HT1080 (cell line): Measurements from ENCODE around the gene ZNF749. TPM values are rescaled to one million over a fixed set of nuclear protein-coding genes. Genes with fewer than 3 reads are reported as not detected.

Source experiments
- DNase-seq: peaks from one replicate; pipeline ENCODE4 v3.0.0-alpha.2; 2015; ENCODE audit warnings: low read depth
- polyA plus RNA-seq, 2 experiments: library from polyadenylated mRNA; depleted of rRNA; stranded (reverse); fragments of >200 nt; gene quantifications; 2 replicates each; pipeline ENCODE4 v1.2.3, GENCODE V29; 2015
- total RNA-seq: library from RNA; depleted of rRNA; stranded (reverse); fragments of >200 nt; shearing (Covaris generic); gene quantifications from 2 replicates; pipeline ENCODE4 v1.2.3, GENCODE V29; 2014; rRNA removed

ZNF749 gene
- 16.0 and 17.7 TPM in 2 replicates for total RNA-seq
- 7.4 and 10.7 TPM in 2 replicates for polyA plus RNA-seq (2015; cell fraction: cytosol; rRNA removed)
- polyA plus RNA-seq (2015; cell fraction: nucleus; rRNA removed), result 7.5 and 8.6 TPM in 2 replicates

DNA sequence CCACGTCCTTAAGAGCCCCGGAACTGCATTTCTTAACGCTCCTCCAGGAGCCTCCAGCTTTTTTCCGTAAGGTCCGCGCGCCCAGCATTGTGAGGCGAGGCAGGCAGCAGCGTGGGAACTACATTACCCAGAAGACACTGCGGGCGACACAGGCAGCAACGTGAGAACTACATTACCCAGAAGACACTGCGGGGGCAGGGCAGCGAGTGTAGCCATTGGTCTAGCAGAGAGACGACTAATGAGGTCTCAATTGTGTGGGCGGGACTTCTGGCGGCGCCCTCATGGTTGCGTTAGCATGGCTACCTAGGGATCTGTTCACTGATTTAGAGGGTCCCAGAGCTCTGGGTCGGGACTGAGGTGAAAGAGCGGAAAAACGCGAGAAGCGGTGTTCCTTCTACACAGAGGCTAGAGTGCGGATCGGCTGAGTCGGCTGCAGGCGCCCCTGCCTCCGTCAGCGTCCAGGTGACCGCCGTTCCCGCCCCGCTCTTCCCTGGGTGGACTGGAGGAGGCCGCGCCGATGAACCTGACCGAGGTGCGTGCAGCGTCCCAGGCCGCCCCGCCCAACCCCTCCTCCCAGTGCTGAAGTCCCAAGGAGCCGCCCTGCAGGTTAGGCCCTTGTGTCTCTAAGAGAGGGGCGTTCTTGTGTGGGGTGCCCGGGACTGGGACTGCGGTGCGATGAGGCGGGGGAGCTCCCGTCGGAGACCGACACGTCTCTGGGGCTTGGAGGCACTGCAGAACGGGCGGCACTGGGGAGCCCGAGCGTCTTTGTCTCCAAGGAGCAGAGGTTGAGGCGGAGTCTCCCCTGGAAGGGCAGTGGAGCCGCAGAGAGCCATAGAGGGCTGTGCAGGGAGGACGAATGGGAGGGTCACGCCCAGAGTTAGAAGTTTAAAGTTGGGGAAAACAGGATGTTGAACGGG lies at the start of gene ZNF749:
ZNF749 (plus strand) TSS at position 264 of the 917 bp plus-strand sequence; CDS start at position 518, 254 bp downstream.
- DNase-seq, result peak; percentile 96

- no peak for DNase-seq
These were observed 45.9 kb upstream of the ZNF749 start for GRCh38 chr19:57389194-57389729.

DNA sequence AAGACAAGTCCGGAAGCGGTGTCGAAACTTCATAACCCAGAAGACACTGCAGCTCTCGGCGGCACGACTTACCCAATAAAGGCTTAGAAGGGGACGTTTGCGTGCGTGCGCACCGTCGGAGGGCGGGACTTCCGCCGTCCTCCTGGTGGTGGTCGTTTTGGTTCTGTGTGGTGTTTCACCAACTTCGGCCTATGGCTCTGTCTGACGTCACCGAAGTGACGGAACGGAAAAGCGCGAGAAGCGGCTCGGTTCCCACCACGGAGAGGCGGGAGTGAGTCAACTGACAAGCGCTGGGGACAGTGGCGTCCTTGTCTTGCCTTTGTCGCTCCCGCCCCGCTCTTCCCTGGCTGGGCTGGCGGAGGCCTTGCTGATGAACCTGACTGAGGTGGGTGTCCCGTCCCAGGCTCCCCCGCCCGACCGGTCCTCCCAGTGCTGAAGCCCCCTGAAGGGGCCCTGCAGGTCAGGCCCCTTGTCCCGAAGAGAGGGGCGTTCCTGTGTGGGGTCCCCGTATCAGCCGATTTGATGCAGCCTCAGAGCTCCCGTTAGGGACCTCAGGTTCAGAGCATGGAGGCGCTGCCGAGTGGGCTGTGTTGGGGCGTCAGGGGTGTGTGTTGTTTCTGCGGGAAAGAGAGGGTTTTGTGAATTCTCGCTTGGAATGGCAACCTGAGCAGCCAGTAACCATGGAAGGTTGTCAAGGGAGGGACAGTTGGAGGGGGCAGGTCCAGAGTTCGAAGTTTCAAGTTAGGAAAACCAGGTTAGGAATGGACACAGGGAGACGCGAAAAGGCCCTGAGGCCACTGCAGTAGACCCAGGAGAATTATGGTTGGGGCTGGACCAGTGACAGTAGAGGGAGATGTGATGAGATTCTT lies 45.2 kb upstream of the ZNF749 start, which contains the start of gene ZNF548:
ZNF548 (plus strand) TSS at position 125 of the 869 bp plus-strand sequence; CDS start at position 371, 246 bp downstream.
- peak; percentile 99 for DNase-seq

DNA sequence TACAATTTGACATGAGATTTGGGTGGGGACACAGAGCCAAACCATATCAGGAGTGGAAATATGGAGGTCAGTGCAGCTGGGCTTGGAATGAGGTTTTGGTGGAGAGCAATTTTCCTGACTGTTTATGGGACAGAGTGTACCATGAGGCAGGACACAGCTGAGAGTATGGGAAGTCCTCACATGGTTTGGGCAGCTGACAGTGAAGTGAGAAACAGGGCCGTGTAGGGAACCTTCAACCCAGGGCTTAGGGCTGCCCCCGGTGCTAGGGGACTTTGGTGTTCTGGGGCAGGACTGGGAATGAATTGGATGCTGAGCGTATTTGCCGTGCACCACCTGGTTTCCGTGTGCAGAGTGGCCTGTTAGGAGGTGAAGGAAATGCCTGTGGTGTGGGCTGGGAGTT lies 39.4 kb upstream of the ZNF749 start:
- DNase-seq, result no peak

GRCh38 chr19:57398868-57399267 lies 36.3 kb upstream of the ZNF749 start:
- no peak for DNase-seq

- DNase-seq, result no peak
These were observed 31.2 kb upstream of the ZNF749 start for GRCh38 chr19:57403737-57404563.

DNA sequence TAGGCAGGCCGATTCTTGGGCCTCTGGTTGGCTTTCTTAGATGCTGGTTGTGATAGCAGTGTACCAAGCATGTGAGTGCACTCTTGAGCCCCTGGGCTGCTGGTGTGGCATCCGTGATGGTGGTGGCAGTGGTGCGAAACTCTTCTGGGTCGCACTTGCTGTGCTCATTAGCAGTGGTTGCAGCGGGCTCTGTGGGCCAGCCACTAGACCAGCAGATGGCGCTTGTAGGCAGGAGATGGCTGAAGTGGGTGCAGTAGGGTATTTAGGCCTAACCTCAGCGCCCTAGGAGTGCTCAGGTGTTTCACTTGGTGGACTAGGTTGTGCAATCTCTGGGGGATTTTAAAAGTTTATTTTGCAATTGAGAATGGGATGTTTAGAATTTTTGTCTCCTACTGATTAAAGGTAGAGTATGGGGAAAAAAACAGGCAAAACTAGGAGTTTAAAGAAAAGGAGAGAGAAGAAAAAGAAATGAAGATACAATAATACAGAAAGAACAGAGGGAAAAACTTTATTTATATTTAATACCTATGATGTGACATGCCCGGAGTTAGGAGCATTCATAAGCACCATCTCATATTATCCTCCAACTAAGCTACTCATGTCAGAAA lies 28.5 kb upstream of the ZNF749 start:
- DNase-seq, result peak; percentile 50

DNA sequence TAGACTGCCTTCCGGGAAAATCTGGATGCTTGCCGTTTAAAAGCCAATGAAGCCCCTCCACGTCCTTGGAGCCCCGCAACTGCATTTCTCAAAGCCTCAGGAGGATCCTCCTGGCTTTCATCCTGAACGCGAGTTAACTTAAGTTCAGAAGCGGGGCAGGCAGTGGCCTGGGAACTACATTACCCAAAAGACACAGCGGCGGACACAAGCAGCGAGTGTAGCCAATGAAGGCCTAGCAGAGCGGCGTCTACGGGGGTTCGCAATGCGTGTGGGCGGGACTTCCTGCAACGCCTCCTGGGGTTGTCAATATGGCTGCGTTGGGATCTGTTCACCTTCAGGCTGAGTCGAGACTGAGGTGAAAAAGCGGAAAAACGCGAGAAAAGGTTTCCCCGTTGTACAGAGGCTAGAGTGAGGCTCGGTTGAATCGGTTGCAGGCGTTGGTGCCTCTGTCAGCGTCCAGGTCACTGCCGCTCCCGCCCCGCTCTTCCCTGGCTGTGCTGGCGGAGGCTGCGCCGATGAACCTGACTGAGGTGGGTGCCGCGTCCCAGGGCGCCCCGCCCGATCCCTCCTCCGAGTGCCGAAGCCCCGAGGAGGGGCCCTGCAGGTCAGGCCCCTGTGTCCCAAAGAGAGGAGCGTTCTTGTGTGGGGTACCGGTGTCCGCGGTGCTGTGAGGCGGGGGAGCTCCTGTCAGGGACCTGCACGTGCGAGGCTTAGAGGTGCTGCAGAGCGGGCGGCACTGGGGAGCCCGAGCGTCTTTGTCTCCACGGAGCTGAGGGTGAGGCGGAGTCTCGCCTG lies 24.1 kb upstream of the ZNF749 start, which contains the start of gene ZNF17:
ZNF17 (plus strand) TSS at position 285 of the 795 bp plus-strand sequence. CDS start 2,455 bp downstream, outside the sequence.
- peak; percentile 89 for DNase-seq

- no peak for DNase-seq
These were observed 15.7 kb upstream of the ZNF749 start for GRCh38 chr19:57419439-57419838.

DNA sequence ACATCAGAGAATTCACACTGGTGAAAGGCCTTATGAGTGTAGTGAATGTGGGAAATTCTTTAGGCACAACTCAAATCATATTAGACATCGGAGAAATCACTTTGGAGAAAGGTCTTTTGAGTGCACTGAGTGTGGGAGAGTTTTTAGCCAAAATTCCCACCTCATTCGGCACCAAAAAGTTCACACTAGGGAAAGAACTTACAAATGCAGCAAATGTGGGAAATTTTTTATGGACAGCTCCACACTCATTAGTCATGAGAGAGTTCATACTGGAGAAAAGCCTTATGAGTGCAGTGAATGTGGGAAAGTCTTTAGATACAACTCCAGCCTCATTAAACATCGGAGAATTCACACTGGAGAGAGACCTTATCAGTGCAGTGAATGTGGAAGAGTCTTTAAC lies 14.1 kb upstream of the ZNF749 start:
- DNase-seq, result no peak

DNA sequence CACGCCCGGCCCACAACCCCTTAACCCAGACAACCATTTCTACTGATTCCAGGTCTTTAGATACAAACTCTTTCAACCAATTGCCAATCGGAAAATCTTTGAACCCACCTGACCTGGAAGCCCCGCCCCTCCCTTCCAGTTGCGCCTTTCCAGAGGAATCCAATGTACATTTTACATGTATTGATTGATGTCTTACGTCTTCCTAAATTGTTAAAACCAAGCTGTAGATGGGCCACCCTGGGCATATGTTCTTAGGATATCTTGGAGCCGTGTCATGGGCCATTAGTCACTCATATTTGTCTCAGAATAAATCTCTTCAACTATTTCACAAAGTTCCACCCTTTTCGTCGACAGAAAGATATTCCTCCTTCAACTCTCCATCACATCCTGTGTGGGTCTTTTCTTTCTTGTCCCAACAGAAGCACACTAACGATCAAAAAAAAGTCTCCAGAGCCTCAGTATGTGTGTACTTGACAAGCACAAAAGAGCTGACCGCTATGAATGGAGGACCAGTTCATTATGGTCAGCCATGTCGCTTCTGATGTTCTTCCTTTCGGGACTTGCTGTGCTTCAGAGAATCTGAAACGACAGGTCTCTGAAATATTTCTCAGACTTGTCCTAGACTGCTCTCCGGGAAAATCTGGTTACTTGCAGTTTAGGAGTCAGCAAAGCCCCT lies 601 bp upstream of the ZNF749 start:
- no peak for DNase-seq

DNA sequence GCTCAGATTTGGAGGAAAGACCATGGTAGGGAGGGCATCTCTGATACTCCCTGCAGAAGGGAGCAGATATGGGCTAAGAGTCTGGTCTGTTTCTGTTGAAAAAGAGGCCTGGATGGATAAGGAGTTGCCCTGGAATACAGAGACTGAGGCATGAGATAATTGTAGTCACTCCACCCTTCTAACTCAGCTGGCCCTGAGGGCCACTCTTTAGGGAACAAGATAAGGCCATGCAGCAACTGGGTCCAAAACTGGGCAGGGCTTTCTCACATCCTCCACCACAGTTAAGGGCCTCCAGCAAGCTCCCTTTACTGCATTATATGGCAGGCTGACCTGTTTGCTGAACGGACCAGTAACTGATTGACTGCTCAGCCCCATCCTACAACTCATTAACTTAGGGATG lies 1.3 kb downstream of the ZNF749 start:
- DNase-seq, result no peak

DNA sequence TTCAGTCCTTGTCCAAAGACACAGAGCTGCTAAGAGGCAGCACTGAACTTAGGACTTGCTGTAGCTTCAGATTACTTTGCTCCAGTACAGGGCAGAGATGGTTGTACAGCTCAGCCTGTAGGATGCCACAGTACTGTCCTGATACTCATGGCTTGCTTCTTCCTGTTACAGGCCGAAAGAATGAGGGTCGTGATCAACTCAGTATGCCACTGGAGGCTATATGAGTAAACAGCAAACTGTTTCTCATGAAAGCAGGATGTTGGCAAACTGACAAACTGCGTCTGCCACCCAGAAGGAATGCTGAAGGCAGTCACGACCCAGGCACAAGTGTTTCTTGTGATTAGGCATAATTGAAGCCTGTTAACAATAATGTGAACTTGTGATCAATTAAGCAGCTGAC lies 2.8 kb downstream of the ZNF749 start:
- no peak for DNase-seq

GRCh38 chr19:57438925-57439324 lies 3.8 kb downstream of the ZNF749 start:
- DNase-seq, result no peak

DNA sequence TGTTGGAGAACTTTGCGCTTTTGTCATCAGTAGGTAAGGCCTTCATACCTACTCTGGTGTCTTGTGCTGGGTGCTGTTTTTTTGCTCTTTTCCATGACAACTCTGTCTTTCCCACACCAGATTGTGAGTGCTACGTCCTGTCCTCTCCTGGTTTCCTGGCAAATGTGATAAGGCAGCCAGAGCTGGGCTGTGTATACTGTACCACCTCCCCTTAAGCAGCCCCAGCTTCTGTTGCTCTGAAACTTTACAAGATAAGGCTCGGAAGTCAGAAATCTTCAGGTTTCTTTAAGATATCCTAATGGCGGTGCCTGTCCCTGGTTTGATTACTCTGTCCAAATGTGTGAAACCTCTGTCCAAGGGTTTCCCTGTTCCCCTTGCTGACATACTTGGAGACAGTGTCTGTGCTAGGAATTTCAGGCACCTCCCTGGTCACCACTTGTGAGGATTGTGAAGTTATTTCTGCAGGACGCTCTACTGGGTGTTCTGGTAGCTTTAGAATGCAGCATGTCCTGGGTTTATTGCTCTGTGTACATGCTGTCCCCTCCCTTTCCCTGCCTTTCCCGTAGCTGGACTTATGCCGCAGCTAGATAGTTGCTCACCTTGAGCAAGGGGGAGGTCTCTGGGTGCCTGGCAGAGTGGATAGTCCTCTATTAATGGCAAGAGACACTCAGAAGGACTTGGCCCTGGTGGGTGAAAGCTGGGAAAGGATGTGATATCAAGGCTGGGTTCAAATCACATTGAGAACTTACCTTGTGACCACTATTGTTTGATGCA lies 7.0 kb downstream of the ZNF749 start:
- no peak for DNase-seq

- DNase-seq, result no peak
These were observed 8.1 kb downstream of the ZNF749 start for GRCh38 chr19:57443121-57443696.

DNA sequence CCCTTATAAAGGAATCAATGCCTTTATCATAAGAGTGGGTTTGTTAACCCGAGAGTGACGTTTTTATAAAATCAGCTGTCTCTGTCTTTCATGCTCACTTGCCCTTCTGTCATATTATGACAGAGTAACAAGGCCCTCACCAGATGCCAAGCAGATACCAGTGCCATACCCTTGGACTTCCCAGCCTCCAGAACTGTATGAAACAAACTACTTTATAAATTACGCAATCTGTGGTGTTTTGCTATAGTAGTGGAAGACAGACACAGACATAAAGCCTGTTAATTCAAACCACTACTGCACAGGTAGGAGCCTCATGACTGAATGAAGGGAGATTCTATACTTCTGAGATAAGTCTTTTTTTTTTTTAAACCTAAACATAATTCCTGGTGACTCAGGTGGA lies 17.2 kb downstream of the ZNF749 start:
- DNase-seq, result no peak
